ENCODE data around the gene TPBG. TPM values are rescaled to one million over a fixed set of nuclear protein-coding genes. Genes with fewer than 3 reads are reported as not detected.

Gene TPBG
- total RNA-seq, result 32.2 TPM

GRCh38 chr6:82363428-82364086, at the start of gene TPBG:
Gene TPBG (plus strand): TSS chr6:82363817. CDS start chr6:82364962, 1,145 bp downstream.

Other genes starting within 250 kb of the TPBG start
- 41.4 TPM for gene IBTK, start 116.1 kb upstream of the TPBG start, total RNA-seq

Data from metanephros (tissue), 1 donor.